Measurements from ENCODE around the gene CEACAM16.
A peak's percentile ranks its signal among the peaks of the same experiment; 100 is the strongest.
"Not testable (repeated sequence)": the region's sequence is repeated elsewhere in the genome, so short reads cannot be mapped to it uniquely, and the experiment has no call there.

CEACAM16 gene

GRCh38 chr19:44698492-44699201 is at the start of gene CEACAM16:
Gene CEACAM16 (plus strand): TSS chr19:44699151. CDS start chr19:44701457, 2,306 bp downstream.
- no peak for DNase-seq

DNA sequence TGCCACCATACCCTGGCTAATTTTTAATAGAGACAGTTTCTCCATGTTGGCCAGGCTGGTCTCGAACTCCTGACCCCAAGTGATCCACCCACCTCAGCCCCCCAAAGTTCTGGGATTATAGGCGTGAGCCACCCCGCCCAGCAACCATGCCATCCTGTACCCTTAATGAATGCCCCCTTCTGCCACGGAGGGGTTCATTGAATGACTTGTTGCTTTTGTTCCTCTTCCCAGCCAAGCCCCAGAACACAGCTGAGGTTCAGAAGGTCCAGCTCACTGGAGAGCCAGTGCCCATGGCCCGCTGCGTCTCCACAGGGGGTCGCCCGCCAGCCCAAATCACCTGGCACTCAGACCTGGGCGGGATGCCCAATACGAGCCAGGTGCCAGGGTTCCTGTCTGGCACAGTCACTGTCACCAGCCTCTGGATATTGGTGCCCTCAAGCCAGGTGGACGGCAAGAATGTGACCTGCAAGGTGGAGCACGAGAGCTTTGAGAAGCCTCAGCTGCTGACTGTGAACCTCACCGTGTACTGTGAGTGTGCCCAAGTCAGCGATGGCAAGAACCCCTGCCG is 49.3 kb upstream of the CEACAM16 start:
- no peak for DNase-seq

DNA sequence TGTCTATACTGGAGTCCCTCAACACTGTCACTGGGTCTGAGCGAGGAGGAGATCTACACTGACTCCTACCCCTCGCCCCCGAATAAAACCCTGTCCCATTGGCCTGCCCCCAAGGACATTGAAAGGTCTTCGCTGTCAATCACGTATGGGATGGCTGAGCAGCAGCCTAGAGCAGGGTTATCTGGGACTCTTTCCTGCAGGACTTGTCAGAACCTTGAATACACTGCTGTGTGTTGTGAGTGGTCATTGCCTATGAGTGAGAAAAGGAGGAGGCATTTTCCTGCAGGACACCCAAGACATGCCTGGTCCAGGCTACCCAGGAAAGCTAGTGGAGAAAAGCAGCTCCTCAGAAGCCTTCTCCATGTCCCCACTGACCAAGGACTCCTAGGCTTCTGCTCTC is 45.6 kb upstream of the CEACAM16 start:
- no peak for DNase-seq

DNA sequence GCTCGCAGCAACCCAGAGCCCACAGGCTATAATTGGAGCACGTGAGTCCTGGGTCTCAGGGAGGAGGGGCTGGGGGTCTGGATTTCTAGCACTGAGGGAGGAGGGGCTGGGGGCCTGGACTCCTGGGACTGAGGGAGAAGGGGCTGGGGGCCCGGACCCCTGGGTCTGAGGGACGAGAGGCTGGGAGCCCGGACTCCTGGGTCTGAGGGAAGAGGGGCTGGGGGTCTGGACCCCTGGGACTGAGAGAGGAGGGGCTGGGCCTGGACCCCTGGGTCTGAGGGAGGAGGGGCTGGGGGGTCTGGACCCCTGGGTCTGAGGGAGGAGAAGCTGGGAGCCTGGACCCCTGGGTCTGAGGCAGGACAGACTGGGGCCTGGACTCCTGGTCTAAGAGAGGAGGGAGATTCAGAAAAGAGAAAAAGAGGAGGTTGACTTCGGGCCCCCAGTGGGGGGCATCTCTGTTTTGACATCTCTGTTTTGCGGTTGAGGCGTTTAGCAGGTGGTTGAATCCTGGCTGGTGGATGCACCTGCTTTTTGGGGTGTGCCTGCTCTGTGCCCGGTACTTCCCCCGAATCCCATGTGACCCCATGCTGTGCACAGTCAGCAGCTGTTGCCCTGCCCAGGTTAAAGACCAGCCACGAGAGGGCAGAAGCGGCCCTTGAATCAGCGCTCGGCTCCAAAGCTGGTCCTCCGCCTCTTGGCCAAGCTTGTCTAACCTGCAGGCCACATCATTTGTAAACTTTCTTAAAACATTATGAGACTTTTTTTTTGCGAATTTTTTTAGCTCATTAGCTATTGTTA is 44.8 kb upstream of the CEACAM16 start:
- DNase-seq: peak in 1 of 2 experiments; percentile 30

DNA sequence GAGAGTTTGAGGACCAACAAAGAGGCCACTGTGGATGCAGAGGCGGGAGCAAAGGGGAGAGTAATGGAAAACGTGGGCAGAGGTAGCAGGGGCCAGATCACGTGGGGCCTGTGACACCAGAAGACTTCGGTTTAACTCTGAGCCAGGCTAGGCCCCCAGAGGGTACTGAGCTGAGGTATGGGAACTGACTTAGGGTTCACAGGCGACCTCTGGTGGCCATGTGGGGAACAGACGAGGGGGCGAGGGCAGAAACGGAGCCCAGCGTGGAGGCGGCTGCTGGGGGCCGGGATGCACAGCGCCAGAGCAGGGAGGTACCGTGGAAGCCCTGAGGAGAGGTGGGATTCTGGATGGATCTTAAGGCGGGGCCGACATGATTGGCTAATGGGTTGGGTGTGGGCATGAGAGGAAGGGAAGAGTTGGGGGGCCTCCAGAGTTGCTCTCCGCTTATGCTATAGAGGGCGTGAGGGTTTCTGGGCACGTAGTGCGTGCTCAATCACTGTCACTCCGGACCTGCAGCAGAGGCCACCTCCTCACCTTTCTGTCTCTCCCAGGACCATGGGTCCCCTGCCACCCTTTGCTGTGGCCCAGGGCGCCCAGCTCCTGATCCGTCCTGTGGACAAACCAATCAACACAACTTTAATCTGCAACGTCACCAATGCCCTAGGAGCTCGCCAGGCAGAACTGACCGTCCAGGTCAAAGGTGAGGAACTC is 41.6 kb upstream of the CEACAM16 start:
- peak; percentile 21 to 59 for DNase-seq

GRCh38 chr19:44658069-44658733 is 40.8 kb upstream of the CEACAM16 start:
- DNase-seq: no peak

DNA sequence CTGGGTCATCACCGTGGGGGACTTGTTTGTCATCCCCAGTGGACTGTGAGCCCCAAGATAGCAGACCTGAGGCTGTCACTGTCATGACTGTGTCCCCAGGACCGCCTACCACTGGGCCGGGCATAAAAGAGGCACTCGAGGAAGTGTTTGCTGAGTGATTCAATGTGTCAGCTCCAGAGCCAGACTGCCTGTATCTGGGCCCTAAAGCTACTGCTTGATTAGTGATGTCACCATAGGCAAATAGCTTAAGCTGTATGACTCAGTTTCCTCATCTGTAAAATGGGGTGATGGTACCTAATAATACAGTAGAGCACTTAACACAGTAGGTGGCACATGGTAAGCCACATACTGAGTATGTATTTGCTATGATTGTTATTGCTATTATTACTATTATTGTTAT is 38.9 kb upstream of the CEACAM16 start:
- DNase-seq: no peak

DNA sequence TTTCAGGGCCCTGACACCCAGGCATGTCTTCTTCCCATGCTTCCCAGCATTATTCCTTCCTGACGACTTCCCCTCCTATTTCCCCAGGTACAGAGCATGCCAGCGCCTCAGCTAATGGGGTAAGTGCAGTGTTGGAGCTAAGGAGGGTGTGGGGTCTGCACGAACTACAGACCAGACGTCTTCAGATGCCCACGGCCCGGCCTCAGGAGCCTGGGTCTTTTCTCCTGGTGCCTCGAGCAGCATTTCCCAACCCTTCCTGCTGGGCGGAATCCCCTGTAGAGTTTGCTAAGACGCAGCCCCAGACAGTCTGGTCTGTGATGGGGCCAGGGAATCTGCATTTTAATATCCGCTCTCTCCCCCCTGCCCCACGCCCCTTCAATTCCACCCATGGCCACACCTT is 37.7 kb upstream of the CEACAM16 start:
- DNase-seq: no peak

DNA sequence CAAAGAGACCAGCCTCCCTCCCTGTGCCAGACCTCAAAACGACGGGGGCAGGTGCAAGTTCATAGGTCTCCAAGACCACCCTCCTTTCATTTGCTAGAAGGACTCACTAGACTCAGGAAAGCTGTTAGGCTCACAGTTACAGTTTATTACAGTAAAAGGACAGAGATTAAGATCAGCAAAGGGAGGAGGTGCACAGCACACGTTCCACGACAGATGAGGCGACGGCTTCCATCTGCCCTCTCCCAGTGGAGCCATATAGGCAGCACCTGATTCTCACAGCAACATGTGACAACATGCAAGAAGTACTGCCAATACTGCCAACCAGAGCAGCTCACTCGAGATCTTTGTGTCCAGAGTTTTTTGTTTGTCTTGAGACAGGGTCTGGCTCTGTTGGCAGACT is 37.0 kb upstream of the CEACAM16 start:
- no peak for DNase-seq

GRCh38 chr19:44662691-44663385 is 36.1 kb upstream of the CEACAM16 start:
- DNase-seq: no peak

DNA sequence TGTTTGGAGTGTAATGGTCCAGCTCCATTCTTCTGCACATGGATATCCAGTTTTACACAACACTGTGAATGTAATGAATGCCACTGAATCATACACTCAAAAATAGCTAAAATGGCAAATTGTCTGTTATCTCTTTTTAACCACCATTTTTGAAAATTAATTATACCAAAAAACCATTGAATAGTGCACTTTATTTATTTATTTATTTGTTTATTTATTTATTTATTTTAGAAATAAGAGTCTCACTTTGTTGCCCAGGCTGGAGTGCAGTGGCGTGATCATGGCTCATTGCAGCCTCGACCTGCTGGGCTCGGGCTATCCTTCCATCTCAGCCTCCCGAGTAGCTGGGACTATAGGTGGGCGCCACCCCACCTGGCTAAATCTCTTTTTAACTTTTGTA is 35.0 kb upstream of the CEACAM16 start:
- no peak for DNase-seq

DNA sequence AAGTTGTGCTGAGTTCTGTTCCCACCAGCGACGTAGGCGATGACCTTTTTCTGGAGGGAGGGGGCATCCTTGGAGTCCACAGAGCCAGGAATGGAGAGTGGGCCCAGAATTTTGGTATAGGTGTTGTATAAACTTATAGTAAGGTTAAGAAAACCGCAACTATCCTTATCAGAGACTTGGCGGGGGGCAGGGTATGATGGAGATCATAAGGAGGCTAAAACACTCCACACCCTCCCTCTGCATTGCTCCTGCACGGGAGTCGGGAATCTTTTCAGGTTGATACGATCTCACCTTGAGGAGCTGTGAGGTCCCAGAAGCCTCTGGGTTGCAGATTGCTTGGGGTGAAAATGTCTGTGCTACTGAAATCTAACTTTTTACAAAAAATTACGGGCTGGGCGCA is 34.0 kb upstream of the CEACAM16 start:
- no peak for DNase-seq

DNA sequence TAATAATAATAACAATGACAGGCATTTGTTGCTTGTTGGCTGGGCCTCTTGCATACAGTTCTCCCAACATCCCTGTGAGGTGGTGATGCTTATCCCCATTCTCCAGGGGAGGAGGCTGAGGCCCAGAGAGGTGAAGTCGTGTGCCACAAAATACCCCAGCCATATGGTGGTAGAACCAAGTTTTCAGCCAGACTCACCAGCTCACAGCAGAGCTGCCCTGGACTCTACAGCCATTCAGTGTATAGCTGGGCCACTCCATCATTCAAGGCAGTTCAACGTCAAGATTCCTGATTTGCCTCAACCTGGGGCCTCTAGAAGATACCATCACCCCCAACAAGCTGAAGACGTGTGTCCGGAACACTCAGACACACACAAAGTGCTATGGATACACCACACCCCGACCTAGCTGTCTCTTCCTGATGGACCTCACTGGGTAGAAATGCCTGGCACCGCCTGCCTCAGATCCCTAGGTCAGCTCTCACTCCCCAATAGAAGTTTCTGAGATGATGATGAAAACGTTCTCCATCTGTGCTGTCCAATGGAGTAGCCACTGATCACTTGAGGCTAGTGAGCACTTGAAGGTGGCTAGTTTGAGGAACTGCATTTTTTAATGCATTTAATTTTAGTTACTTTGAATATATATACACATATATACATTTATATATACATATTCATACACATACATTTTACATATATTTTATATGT is 31.9 kb upstream of the CEACAM16 start:
- DNase-seq: no peak

- no peak for DNase-seq
These were observed 29.8 kb upstream of the CEACAM16 start for GRCh38 chr19:44668985-44669764.

DNA sequence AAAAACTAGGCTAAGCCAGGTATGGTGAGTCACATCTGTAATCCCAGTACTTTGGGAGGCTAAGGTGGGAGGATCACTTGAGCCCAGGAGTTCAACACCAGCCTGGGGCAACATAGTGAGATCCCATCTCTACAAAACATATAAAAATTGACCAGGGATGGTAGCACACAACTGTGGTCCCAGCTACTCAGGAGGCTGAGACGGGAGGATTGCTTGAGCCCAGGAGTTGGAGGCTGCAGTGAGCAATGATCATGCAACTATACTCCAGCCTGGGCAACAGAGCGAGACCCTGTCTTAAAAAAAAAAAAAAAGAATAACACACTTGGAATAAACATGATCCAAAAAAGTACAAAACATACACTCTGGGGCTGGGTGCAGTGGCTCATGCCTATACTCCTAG is 28.9 kb upstream of the CEACAM16 start:
- DNase-seq: not testable (repeated sequence)

GRCh38 chr19:44671400-44671799 is 27.6 kb upstream of the CEACAM16 start, which contains the start of gene CEACAM19:
Gene CEACAM19 (plus strand): TSS chr19:44671482. CDS start chr19:44671932, 450 bp downstream.
- DNase-seq: no peak

DNA sequence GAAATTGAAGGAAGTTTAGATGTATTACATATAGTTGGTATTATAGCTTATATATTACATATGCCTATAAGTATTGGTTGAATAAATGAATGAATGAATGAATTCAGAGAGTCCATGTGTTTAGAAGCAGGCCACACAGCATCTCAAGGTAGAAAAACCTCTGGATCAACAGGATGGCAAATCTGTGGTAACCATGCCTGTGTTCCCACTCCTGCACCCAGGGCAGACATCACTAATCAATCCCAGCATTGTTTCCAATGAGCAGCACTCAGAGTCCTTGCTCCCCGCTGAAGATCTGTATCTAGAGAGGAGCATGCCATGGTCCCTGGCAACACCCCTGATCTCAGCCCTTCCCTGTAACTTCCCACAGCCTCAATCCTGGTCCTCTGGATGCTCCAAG is 26.7 kb upstream of the CEACAM16 start:
- DNase-seq: no peak

GRCh38 chr19:44673510-44673909 is 25.4 kb upstream of the CEACAM16 start:
- no peak for DNase-seq

- DNase-seq: no peak
These were observed 23.4 kb upstream of the CEACAM16 start for GRCh38 chr19:44675521-44675920.

DNA sequence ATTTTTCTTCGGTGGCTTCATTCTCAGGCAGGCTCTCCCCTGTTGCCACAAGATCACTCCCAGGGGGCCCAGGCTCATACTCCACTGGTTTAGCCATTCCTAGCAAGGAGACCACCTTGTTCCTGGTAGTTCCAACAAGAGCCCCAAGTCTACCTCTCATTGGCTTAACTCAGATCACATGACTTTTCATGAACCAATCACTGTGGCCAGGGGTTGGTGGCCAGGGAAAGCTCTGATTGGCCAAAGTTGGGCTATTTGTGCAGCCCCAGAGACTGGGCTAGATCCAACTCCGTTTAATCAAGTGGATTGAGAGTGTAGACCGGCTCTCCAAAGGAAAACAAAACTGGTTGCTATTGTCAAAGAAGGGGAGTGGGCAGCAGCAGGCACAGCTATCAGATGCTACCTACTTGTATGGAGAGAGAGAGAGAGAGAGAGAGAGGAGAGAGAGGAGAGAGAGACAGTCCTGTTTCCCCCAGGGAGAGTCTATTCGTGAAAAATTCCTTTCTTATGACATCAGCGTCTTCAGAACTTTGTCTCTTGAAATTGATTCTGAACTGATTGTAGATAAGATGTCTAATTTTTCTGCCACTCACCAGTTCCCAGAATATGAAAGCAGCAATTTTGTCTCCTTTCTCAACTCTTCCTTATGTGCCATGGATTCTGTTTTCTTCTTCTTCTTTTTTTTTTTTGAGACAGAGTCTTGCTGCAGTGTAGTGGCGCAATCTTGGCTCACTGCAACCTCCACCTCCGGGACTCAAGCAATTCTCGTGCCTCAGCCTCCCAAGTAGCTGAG is 21.7 kb upstream of the CEACAM16 start:
- peak; percentile 18 to 23 for DNase-seq

Measured in NCI-H524 (cell line).